GM21526 (cell line): ENCODE measurements around the gene KCNE4.

Source experiments
- ATAC-seq: cut with Tn5 transposase; IDR thresholded peaks from one replicate; pipeline ENCODE4 v1.9.1; 2021; ENCODE audit warnings: moderate library complexity; ENCODE audit not compliant: unreplicated experiment, low FRiP score

KCNE4 gene

DNA sequence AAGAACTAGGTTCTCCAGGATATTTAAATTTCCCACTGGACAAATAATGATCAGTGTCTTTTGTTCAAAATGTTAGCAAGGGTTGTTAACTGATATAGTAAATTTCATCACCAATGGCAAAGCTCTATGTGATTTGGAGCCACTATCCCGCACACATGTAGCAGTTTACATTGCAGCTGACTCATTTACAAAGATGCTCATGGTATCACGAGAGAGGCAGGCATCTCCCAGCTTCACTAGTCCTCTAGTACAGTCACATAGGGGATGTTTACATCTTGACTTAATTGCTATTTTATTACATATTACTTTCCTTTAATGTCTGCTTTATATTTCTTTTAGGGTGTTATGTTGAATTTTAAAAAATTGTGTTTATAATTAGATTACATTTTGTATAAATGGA, 30.7 kb downstream of the KCNE4 start:
- no peak for ATAC-seq

DNA sequence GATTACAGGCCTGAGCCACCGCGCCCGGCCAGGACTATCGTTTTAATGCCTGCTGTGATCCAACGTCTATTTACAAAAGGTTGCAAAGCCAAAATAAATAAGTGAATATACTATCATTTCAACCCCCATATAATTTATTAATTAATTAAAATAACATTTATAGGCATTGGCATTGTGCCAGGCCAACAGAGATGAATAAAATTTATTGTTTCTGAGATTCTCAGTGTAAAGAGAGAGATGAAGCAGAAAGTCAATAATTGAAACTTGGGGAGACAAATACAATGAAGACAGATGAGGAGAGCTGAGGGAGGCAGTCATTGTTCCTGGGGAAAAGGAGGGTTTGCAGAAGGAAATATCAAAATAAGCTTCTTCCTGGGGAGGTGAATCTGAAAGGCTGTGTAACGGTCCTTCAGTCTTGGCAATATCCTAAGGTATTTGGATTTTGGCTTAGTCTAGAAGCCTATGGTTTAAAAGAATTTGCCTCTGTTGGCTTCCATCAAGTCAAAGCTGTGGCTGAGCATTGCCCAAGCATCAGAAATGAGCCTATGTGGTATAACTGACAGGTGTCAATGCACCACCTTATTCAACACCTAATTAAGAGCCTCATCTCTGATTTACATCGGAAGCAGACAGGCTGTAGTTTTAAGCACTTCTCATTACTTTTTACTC, 31.5 kb downstream of the KCNE4 start:
- ATAC-seq = no peak

DNA sequence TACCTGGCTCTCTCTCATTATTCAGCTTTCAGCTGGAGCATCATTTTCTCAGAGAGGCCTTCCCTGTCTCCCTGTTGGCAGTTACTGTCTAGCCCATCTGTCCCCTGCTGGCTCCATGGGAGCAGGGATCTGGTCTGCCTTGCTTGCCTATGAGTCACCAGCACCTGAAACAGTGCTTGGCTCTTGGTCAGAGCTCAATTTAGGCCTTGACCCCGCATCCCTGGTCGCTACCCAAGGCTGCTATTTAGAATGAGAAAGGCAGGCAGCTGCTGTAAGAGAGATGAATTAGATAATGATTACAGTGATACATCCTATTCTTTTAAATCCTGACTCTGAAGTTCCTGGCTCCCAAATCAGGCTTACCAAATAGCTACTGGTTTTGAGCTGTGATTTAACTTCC, 32.9 kb downstream of the KCNE4 start:
- no peak for ATAC-seq

DNA sequence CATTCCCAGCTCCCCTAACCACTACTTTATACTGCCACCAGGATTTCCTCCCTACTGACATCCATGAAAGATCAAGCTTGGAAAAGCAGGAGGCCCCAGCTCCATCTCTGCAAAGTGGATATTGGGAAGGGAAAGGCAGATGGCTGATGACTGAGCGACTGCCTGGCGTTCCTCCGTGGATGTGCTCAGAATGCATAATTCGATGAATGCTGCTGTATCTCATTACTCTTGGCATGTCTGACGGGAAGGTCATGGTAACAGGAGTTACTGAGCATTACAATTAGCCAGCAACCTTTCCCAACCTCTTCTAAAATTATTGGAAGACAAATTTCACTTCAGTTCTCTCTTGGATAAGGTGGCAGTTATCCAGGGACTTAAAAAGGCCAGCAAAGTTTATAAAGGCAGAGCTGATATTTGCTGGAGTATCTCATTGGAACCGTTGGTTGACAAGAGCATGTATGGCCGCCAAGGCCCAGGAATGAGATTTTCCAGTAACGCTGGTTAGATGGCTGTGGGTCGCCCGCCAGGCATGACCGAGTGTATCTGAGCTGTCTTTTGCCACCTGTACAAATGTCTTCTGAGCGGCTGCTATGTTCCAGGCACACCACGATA, 34.5 kb downstream of the KCNE4 start:
- ATAC-seq = no peak

DNA sequence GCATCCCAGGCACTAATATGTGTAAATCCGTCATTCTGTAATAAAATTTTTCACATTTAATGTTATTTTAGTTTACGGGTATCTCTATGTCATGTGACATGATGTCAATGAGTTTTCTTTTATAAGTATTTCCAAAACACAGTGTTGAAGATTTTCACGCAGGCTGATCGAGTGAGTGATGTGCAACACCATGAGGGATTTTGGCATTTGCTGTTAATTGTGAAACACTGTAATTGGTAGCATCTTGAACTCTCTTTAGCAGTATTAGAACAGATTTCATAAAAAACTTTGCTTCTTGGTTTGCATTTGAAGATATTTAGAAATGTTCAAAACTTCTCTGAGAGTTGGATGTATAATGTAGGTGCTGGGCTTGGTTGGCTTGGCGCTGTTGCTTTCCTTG, 35.5 kb downstream of the KCNE4 start:
- no peak for ATAC-seq

DNA sequence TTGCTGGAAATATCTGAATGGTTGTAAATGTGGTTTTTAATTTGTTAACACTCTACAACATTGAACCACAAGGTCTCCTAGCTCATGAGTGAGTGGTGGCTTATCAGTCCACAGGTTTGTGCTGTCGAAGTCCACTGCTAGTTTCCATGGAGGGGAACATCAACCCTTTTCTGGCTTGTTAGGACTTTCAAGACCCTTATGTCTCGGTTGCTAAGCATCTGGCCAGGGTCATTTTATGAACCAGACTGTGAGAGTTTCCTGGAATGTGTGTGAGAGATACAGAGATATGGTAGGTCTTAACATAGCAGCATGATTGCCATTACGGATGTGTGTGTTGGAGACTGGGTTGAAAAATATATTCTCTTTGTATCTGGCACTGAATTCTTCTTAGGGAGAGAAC, 36.9 kb downstream of the KCNE4 start:
- ATAC-seq = no peak

DNA sequence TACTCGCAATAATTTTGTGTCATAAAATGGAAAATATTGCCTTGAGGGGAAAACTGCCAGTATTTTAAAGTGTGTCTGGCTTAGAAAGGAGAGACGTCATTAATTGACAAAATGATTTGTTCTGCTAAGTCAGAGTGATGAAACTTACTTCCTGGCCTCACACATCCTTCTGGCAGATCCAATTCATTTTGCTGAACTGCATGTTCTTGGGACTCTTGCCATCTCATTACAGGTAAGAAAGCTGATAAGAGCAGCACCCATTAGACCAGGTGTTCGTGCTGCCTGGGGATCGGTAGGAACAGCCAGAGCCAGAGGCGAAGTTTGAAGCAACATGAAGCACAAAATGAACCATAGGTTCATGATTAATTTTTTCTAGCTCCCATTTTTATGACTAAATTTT, 38.0 kb downstream of the KCNE4 start:
- no peak for ATAC-seq

DNA sequence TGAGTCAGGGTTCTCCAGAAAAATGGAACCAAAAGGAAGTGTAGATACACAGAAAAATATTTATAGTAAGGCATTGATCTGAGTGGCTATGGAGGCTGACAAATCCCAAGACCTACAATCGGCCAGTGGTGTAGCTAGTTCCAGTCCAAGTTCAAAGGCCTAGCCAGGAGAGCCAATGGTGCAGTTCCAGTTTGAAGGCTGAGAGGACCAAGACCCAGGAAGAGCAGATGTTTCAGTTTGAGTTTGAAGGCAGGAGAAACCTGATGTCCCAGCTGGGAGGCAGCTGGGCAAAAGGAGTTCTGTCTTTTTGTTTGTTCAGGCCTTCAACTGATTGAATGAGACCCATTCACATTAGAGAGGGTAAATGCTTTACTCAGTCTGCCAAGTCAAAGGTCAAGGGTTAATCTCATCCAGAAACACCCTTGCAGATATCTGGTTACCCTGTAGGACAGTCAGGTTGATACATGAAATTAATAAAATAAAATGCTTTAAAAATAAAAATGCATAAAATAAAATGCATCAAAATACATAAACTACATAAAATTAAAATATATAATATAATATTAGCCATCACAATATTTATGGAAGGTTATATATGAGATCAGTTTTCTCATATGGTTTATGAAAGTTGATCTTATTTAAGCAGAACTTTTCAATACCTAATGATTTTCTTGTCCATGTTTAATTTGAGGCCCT, 38.7 kb downstream of the KCNE4 start:
- ATAC-seq = no peak

DNA sequence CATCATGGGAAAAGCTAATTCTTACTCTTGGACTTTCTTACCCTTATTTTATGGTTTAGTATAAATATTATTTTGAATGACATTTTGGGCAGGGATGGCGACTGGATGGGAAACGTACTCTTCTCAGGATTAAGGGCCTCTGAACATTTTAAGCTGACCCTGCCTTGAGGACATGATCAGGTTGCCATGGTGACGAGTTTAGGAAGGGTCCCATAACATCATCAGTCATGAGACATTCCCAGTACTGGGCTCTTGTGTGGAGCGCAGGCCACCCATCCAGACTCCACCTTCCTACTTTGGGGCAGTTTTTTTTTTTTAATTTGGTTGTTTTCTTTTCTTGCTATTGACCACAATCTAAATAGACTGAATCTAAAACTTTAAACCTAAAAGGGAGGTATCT, 40.7 kb downstream of the KCNE4 start:
- no peak for ATAC-seq

DNA sequence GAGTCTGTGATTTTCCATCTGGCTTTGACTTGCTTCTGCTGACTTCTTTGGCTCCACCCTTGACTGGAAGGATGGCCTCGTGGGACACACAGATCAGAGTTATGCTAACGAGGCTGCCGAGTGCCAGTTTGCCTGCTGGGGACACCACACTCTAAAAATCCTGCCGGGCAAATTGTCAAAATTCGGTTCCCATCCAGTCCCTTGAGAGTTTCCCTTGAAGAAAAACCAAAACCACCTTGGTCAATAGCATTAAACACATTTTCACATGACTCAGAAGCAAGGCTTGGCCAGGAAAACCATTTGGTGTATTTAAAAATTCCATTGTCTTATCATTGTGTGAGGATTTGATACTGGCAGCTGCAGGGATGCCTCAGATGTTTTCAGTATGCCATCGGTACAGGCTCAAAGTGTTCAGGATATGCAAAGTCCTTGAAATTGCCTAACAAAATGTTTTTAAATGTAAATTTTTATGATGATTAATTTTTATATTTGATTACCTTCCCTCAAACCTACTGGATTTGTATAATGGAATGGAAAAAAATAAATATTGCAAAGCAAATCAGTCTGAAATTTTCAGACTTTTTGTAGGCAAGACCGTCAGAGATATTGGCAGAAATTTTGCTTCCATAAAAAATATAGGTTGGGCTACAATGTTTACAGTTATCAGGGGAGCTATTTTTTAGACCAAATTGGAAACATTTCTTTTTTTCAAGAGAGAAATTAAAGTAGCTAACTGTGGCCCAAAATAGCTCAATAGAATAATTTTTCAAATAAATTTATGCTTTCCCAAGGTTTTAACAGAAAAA, 41.6 kb downstream of the KCNE4 start:
- no peak for ATAC-seq

DNA sequence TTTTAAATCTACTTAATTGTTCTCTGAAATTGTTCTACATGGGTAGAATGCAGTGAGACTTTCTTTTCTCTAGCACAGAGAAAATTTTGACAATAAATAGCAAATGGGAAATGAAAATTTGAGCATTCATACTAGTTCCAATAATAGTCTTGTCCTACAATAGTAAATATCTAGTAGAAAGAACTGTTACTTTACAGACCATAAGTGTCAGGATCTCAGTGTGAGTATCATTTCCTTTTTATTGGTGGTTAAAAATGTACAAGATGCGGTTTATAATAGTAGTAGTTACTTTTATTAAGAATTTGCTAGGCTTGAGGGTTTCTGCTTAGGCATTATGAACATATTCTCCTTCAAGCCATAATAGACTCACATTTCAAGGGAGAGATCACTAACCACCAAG, 43.2 kb downstream of the KCNE4 start:
- no peak for ATAC-seq

DNA sequence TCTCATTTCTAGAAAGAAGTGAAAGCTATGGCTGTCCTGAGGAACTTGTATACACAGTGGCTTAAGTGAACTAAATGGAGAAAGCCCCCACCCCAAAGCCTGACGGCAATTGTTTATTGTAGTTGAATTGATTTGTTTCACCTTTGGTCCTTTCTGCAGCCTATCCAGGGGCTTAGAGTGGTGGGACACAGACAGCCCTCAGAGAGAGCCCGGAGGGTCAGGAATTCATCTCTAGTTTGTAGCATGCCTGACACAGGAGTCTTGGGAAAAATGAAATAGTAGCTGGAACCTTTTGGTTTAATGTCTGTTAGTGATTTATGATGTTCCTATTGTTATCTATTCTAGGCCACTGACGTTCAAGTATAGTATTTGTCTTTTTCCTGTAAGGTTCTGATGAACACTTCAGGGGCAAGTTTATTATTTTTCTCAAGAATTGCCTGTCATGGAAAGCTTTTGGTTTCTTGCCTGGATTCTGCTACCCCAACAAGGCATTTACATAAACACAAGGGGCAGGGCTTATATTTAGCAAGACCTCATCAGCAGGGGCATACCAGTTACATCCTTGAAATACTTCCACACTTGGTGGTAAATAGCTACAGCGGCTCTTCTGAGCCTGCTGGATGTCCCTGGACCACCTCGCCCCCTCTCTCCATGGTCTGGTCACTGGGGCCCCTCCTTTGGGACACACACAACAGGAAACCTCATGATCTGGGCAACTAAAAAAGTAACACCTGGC, 44.4 kb downstream of the KCNE4 start:
- no peak for ATAC-seq

DNA sequence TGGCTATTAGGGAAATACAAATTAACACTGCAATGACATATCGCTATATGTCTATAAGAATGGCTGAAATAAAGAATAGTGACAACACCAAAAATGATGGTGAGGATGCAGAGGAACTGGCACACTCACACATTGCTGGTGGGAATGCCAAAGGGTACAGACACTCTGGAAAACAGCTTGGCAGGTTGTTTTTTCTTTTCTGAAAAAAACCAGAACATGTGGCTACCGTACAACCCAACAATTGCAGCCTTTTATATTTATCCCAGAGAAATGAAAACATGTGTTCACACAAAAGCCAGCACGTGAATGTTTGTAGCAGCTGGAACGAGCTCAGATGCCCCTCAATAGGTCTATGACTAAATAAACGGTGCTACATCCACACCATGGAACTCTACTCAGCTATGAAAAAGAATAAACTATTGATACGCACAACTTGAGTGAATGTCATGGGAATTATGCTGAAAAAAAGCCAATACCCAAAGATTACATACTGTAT, 45.9 kb downstream of the KCNE4 start:
- ATAC-seq = no peak

DNA sequence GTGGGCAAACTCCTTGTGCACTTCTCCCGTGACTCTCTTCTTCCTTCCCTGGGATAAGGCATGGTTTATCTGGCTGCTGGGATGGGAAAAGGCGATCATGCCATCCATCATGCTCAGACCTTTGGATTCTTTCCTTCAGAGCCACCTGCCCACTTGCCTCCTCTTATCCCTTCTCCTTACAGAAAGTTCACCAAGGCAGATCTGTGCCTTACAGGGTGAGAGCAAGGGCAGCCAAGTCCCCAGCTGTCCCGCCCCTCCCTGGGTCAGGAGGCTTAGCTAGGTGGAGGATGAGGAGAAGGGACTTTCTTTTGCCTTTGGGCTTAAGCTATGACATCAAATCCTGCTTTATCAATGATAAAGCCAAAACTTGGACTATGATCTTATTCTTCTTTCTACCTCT, 47.6 kb downstream of the KCNE4 start:
- no peak for ATAC-seq

DNA sequence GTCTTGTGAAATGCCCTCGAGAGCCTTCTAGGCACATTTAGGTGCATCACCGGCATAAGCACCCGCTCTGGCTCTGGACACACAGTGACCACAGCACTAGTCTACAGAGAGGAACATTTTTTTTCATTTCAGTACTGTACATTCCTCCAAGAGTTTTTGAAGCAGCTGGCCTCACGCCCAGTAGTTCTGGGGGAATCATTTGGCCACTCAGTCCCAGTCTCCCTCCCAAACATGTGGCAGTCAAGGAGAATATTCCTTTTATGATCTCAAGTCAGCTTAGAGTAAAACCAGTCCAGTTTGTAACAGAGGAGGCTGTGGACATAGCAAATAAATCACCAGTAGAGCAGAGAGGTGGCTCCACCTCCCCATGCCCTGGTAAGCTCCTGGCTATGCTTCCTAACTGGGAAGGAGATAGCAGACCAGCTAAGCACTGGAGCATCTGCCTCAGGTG, 48.1 kb downstream of the KCNE4 start:
- ATAC-seq = no peak

DNA sequence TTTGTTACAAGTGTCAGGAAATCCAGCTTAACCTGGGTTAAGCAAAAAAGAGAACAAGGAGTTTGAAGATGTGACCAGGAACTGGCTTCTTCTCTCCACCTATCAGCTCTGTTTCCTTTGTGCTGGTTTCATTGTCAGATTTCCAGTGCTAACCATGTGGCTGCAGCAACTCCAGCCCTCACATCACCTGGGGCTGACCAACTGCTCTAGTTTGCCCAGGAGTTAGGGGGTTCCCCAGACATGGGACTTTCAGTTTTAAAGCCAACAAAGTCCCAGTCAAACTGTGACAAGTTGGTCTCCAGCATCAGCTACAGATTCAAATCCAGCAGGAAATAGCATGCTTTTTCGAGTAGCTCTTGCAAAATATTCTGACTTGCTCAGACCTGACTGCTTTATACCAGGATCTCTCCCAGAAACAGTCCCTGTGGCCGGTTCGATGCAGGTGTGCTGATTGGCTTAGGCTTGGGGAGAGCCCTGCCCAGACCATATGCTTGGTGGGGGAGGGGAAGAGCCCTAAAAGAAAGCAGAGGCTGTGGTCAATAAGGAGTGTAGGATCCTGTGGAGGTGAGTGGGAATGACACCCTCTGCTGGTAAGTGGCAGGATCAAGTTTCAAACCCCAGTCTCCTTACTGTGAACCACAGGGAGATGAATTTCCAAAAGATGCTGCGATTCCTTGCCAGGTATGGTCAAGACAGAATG, 49.5 kb downstream of the KCNE4 start:
- ATAC-seq = peak; percentile 54

DNA sequence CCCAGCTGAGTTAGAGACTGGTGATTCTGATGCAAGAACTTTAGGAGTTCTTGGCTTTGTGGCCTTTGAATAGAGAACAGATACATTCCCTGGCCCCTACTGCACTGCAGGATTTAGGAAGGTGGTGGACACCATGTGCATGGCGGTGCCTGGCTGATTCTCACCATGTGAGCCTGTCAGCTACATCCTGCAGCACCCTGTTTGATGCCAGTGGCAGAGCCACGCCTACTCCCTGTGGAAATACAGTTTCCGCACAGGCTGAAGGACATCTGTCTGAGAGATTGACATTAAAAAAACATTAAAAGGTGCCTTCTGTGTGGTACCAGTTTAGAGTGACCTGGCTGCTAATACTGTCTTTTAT, 50.0 kb downstream of the KCNE4 start:
- ATAC-seq = no peak

DNA sequence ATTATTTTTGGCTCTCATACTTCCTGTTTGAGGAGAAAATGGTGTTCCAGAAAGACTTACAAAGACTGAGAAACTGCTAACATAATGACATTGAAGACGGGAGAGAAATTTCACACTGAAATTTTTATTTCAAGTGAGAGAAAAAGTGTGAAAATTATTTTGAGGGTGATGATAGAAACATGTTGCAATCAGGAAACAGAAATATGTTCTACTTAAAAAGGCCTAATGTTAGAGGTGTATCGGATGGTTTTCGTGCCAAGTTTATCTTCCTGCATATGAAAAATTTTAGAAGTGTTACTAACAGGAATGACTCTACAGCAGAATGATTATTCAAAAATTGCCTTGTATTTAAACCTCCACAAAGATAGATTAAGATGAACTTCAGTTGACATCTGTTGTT, 50.5 kb downstream of the KCNE4 start:
- no peak for ATAC-seq

DNA sequence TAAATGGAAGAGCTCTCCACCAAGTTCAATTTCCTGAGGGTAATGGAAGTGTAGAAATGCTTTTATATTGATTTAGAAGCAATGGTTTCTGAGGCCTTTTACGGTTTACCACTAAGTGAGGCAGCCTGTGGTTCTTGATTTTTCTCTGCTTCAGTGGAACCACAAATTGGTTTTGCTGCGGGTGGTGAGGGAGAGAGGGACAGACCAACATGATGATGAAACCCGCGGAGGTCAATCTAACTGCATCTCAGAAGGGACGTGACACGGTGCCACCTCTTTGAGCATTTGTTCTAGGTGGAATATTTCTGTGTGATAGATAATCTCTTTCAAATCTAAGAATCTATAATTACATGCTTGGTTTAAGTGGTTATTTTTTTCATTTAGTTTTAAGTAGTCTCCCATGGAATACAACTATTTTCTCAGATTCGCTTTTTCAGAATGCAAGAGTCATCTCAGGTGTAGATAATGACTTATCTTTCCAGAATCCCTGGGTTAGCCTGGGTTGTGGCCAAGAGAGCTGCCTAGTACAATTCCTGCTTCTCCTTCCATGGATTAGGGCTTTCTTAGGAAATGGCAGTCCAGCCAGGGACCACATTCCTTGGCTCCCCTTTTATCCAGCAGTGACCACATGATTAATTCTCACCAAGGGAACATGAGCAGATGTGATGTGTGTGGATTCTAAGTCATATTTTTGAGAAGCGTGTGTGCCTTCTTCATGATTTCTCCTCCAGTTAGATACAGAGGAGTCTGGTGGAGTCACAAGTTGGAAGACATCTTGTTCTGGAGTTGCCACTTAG, 52.5 kb downstream of the KCNE4 start:
- no peak for ATAC-seq
